GM19238 (cell line): ENCODE data around the gene SLC35F3.
"Not testable (repeated sequence)": the region's sequence is repeated elsewhere in the genome, so short reads cannot be mapped to it uniquely, and the experiment has no call there.

Source experiments
- DNase-seq: peaks from one replicate; pipeline ENCODE4 v3.0.0; 2011; ENCODE audit warnings: low spot score; ENCODE audit not compliant: insufficient read length

The SLC35F3 gene

DNA sequence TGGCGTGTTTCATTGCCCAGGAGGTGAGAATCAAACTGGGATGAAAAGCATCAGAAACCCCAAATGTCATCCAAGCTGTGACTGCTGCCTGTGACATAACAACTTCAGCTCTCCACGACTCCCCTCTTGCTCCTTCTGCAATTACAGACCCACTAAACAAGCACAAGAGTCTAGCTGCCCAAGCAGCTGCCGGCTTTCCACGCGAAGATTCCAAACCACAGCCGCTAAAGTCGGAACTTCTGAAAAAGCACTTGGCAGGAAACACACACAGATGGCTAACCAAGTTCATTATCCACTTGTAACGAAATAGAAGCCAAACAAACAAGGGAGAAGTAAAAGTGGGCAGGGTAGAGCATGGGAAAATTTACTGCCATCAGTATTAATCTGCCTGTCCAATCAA is 198.1 kb downstream of the SLC35F3 start:
- DNase-seq: no peak

DNA sequence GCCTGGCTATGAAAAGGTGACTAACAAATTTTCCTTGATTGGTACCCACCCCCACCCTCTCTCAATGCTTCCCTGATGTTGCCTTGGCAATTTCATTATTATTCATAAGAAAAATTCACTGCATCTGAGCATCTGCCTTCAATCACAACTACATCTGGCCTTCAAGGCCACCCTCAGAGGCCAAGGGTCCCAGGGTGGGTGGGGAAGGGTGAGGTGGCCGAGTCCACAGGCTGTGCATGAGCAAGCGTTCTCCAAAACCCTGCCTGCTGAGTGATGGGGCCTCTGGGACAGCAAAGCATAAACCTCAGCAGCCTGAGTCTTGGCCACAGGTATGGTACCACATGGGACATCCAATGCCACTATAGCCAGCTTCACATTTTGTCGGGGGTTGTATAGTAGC is 198.7 kb downstream of the SLC35F3 start:
- DNase-seq: no peak

DNA sequence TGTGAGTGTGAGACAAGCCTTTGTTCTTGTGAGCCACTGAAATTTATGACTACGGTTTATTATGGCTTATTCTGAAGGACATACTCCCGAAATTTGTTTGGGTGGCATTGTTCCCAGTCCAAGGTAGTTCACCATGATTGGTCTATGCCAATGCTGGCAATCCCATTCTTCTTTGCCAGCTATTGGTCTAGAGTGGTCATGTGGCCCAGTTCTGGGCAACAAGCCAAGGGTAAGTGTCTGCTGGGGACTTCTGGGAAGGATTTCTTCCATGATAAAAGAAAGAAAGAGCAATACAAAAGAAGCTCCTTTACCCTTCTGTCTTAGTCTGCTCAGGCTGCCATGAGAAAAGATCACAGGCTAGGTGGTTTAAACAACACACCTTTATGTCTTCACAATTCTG is 201.6 kb downstream of the SLC35F3 start:
- DNase-seq: no peak

DNA sequence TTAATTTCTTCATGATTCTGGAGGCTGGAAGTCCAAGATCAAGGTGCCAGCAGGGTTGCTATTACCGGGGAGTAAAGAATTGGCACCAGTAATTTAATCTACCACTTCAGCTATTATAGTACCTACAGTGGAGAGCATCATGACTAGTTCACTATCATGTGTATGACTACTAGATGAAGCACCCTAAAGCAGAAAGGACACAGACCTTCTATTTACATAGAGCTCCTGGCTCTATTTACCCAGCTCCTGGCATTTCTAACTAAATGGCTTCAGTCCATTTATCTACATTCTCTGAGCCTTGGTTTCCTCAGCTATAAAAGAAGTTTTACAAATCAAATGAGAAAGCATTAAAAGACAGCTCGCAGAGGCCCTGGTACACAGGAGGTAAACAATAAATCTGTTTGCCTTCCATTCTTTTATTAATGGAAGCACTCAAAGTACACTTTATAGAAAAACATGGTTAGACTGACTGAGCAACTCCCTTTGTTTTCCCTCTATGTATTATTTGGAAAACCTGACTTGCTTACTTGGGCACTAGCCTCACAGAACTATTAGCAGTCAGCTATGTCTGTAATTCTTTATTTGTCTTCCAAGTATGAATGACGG is 203.0 kb downstream of the SLC35F3 start:
- DNase-seq: no peak

DNA sequence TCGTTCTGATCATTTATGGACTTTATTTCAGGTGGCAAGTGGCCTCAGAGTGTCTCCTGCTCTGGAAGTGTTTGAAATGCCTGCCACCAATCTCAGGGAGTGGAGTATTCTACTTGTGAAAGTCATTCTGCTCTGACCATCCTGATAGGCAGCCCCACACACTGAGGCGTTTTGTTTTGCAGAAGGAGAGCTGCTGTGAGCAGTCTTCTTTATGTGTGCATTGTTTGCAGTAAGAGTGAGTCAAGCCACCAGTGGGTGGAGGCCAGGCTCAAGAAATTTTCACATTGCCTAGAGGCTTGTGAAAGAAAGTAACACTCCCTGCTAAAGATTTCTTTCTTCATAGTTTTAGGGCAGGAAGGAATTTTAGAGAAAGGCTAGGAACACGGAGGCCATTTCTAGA is 204.4 kb downstream of the SLC35F3 start:
- no peak for DNase-seq

DNA sequence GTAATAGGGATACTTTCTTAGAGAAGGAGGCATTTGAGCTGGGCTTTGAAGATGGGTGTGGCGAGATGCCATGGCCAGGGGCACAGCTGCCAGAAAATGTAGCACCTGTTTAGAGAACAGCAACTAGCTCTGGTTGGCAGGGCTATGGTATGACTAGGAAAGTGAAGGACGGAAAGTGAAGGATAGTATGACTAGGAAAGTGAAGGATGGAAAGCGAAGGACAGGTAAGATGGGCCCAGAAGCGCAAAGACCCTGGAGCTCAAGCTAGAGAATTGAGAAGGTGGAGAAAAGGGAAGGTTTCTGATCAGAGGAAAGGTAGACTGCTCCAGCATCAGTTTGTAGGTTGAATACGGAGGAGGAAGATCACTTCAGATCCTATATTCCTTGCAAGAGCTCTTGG is 205.4 kb downstream of the SLC35F3 start:
- no peak for DNase-seq

DNA sequence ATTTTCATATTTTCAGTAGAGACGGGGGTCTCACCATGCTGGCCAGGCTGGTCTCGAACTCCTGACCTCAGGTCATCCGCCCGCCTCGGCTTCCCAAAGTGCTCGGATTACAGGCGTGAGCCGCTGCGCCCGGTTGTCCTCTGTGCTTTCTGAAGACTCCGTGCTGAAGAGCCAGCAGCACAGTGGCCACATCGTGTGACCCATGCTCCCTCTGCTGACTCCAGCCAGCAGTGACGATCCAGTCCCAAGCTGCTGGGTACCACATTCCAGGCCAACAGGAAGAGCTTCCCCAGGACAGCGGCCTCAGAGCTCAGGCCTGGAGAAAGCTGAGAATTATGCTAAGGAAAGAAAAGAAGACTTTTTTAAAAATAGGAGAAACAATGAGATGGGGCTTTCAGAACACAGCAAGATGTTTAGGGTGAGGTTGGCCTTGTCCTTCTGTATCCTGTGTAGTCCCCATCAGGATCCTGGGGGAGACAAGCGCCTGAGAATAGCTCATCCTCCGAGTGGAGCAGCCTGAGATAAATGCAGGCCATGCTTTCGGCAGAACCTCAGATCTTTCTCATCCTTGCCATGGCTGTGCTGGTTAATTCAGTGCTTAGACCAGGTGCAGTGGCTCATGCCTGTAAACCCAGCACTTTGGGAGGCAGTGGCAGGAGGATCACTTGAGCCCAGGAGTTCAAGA is 207.1 kb downstream of the SLC35F3 start:
- DNase-seq: no peak

DNA sequence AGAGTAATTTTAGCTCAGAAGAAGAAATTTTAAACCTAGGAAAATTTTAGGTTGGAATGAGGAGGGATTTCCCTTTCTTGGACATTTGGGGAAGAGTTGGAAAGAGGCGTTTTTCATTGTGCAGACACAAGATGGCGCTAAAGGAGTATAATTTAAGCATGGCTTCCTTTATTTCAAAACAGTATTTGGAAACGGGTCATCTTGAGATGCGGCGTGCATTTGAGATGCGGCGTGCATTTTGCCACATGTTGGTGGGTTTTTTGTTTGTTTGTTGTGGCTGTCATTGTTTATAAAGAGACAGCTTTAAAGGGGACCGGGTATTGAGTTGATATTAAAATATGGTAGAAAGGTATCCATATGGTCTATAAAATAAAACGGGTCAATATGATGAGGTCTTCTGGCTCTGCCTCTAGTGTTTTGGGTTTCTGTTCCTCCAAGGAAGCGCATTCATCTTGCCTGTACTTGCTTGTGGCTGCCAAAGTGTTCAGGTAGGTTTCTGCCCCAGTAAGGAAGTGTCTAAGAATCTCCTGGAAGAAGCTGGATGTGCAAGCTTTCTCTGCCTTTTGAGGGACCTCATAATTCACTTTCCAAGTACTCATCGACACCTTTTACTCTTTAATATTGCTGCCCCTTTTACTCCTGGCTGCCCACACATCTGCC is 210.3 kb downstream of the SLC35F3 start:
- no peak for DNase-seq

DNA sequence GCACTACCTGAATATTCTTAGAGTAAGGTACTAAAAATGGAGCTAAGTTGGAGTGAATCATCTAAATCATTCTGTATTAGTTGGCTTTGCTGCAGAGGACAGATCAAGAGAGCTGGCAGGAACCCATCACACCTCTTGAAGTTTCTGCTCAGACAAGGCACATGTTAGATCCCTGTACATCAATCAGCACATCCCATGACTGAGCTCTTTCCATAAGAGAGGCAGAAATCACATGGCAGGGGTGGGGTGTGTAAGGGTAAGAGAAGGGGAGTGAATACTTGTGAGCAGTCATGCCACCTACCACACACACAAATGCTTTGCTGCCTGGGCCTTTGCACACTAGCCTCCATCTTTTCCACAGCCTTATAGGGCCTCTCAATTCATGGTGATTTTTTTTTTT is 214.4 kb downstream of the SLC35F3 start:
- no peak for DNase-seq

DNA sequence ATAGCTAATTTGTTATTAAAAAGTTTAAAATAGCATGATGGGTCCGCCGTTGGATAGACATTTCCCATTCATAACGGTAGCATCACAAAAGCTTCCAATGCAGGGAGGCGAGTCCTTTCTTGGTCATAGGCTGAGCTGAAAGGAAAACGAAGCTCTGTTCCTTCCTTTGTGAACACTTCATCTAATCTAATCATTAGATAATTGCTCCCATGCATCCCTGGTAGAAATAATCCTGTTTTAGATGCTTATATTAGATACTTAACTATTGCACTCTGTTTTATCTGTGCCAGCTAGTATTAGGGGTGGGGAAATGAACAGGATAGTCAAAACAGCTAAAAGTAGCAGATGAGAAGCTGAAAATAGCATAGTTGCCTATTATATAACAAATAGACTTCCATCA is 215.0 kb downstream of the SLC35F3 start:
- no peak for DNase-seq

DNA sequence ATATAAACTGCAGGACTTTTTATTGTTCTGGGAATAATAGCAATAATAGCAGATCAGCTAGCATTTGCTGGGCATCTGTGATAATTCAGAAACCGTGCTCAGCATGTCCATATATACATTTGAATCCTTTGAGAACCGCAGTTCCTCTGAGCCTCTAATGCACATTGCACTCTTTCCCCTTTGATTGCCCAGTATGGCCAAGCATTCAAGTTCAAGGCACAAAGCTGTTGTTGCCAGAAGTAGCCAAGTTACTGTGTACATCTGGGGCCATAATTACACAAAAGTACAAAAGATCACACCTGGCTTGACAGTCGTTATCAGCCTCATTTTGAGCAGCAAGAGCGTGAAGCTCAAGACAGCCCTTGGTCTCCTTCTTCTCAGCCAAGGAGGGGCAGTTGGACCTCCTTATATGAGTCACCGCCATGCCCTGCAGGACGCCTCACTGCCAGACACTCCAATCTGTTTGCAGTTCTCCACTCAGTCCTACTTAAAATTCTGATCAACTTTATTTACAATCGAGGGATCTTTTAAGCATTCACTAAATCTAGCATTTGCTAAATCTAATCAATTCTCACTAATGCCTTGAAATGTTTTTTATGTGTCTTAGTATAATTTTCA is 216.0 kb downstream of the SLC35F3 start:
- DNase-seq: no peak

DNA sequence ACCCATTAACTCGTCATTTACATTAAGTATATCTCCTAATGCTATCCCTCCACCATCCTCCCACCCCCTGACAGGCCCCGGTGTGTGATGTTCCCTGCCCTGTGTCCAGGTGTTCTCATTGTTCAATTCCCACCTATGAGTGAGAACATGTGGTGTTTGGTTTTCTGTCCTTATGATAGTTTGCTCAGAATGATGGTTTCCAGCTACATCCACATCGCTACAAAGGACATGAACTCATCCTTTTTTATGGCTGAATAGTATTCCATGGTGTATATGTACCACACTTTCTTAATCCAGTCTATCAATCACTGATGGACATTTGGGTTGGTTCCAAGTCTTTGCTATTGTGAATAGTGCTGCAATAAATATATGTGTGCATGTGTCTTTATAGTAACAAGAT is 217.2 kb downstream of the SLC35F3 start:
- not testable (repeated sequence) for DNase-seq

DNA sequence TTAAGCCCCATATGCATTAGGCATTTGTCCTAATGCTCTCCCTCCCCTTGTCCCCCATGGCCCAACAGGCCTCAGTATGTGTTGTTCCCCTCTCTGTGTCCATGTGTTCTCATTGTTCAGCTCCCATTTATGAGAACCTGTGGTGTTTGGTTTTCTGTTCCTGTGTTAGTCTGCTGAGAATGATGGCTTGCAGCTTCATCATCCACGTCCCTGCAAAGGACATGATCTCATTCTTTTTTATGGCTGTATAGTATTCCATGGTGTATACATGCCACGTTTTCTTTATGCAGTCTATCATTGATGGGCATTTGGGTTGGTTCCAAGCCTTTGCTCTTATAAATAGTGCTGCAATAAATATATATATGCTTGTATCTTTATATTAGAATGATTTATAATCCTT is 218.1 kb downstream of the SLC35F3 start:
- not testable (repeated sequence) for DNase-seq

DNA sequence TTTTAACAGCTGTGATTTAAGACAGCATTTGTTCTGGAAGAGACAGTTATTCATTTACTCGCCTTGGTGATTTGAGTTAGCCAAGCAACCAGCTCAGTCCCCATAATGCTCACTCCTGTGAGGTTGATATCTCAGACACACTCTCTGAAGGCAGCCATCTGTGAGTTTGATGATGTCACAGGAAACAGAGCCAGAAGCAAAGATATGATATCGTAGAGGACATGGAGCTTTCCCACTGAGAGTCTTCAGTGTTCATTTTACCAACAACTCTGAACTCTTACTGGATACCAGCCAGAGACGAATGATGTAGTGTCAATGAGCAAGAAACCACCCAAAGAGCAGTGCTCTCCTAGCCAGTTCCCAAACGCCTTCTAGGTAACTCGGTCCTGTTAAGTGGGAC is 219.4 kb downstream of the SLC35F3 start:
- no peak for DNase-seq

DNA sequence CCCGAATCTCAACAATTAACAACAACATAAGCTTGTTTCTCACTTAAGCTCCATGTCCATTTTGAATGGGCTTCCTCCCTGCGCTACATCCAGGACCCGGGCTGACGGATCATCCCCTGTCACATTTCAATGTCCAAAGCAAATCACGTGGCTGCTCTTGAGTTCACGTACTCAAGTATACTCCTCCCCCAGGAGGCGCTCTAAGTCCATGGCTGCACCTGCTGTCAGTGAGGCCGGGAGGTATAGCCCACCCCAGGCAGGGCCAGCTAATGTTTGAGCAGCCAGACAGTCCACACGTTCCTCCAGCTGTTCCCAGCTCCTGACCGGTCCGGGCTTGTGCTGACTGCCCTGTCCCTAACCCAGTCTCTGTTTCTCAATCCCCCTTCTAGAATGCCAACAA is 220.8 kb downstream of the SLC35F3 start:
- DNase-seq: peak; percentile 17

DNA sequence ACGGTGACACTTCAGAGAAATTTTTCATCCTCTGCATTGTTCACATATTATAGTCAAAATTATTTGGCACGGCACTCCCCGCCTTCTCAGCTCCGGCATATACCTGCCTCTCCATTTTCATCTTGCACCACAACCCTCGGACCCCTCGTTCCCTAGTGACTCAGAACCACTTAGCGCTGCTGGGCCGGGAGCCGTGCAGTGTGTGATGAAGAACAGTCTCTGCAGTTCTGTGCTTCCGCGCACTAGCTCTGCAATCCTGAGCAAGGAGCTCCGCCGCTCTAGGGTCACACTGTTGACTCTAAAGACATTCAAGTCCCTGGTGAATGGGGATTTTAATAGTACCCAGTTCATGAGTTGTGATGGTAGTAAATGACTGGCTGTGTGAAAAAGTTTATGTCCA is 221.2 kb downstream of the SLC35F3 start:
- no peak for DNase-seq

DNA sequence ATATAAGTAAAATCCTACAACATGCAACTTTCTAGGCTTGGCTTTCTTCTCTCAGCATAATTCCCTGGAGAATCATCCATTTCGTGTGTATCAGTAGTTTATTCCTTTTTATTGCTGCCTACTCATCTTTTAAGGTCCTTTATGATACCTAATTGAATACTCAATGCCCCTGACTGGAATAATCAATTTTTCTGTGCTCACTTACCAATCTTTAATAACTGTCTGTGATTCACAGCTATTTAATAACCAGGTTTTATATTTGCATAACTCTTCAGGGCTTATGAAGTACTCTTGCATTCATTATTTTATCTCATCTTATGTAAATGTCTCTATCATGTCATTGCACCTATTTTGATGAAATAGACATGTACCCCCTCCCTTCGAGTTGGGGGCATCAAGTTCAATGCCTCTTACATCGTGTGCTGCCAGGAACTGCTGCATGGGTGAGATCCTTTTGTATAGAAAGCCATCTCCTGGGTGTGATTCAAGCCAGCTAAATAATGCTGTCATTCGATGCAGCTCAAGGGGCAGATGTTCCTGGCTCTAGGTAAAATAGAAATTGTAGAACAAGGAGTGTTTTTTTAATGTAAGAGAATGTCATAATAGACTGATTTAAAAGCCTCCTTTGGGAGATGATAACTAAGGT is 222.7 kb downstream of the SLC35F3 start:
- no peak for DNase-seq

DNA sequence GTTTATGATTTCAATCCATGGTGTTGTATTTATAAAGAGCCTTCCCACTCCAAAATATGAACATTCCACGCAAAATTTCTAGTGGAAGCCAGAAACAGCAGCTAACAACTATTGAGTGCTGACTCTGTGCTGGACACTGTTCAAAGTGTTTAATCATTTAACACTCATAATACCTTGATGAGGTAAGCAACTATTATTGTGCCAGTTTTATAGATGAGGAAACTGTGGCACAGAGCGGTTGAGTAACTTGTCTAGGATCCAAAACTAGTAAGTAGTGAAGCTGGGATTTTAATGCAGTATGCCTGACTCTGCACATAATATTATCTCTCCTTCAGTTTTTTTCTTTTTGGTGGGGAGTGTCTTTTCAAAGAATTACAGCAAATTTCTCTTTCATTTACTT is 228.3 kb downstream of the SLC35F3 start:
- no peak for DNase-seq

DNA sequence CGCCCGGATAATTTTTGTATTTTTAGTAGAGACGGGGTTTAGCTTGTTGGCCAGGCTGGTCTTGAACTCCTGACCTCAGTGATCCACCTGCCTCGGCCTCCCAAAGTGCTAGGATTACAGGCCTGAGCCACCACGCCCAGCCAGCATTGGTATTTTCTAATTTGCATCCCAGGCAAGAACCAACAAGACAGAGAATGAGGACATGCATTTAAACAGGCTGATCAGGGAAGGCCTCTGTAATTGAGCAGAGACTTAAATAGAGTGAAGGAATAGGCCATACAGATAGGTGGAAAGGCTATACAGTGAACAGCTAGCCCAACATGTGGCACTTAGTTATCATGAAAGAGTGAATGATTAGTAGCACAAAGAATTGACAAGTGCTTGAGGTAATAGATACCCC is 230.4 kb downstream of the SLC35F3 start:
- no peak for DNase-seq

DNA sequence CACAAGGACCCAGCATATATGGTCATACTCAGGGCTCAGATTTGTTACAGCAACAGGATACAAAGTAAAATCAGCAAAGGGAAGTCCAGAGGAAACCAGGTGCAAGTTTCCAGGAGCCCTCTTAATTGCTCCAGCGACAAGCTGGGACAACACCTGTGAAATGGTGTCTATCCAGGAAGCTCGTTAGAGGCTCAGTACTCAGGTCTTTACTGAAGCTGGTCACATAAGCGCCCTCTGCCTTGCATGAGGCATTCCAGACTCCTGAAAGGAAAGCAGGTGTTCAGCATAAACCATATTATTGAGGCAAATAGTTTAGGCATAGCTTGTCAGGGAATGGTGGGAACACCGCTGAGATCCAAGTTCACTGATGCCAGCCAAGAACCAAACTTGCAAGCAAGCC is 231.0 kb downstream of the SLC35F3 start:
- no peak for DNase-seq

DNA sequence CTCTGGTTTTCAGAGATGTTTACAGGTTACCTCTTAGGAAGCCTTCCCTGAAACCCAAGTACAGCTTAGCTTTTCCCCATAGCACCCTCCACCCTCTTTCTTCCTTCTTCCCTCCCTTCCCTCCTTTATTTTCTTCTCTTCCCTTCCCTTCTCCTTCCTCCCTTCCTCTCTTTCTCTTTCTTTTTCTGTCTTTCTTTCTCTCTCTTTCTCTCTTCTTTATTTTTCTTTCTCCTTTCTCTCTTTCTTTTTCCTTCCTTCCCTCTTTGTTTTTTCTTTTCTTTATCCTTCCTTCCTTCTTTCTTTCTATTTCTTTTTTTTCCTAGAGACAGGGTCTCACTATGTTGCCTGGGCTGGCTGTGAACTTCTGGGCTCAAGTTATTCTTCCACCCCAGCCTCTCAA is 231.6 kb downstream of the SLC35F3 start:
- no peak for DNase-seq

DNA sequence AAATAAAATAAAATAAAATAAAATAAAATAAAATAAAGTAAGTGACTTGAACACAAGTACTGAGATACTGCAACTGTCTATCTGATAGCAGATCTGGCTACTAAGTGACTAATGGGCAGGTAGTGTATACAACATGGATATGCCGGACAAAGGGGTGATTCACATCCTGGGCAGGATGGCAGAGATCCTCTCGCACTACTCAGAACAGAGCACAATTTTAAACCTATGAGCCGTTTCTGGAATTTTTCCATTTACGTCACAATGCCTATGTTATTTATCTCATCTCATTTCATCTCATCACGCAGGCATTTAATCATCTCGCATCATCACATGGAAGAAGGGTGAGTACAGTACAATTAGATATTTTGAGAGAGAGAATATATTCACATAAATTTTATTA is 235.5 kb downstream of the SLC35F3 start:
- DNase-seq: no peak
